ENCODE results near the gene AP2B1. TPM values are rescaled to one million over a fixed set of nuclear protein-coding genes. Genes with fewer than 3 reads are reported as not detected.

The AP2B1 gene
- total and polyA plus RNA-seq, 9 of the 15 experiments (the other 6 are each of a cell fraction or from before 2014, with no cell fraction given): 60.1 to 287 (median 105) TPM

- TF ChIP-seq CCNT2 (IDR thresholded peaks at IDR 0.05; ENCODE audit: borderline replicate concordance, extremely low read depth, insufficient read length, low read depth, low read length) (no peak), PHB2 (IDR thresholded peaks at IDR 0.05; ENCODE audit: low read depth) (no peak), MAZ (CRISPR knock-in tag; conservative IDR thresholded peaks at IDR 0.05 in 1 of 2, IDR thresholded peaks at IDR 0.05 in 1 of 2) (peak; percentile 56 to 92; a peak in 2 of 4 replicates), STAT5B (CRISPR knock-in tag; IDR thresholded peaks at IDR 0.05) (no peak), SETDB1 (IDR thresholded peaks at IDR 0.05; ENCODE audit: low read length) (no peak), HMBOX1 (IDR thresholded peaks at IDR 0.05) (no peak), NR4A1 (CRISPR knock-in tag; IDR thresholded peaks at IDR 0.05) (no peak), NR4A1 (tag; IDR thresholded peaks at IDR 0.05) (peak; percentile 31; the same call in 1 of the 2 replicates), IRF9 (tag; IDR thresholded peaks at IDR 0.05) (no peak), ZNF24 (IDR thresholded peaks at IDR 0.05) (peak; percentile 41; the same call in 1 of the 2 replicates), ZBTB1 (CRISPR knock-in tag; IDR thresholded peaks at IDR 0.05; ENCODE audit: borderline replicate concordance, low read depth) (no peak), ZNF318 (IDR thresholded peaks at IDR 0.05; ENCODE audit: borderline replicate concordance in 1 of 2, low read depth in 1 of 2) (0 out of 4 replicates have a peak, but pooled peaks of 1 of the 2 experiments have one; percentile 16), TAL1 (IDR thresholded peaks at IDR 0.05) (no peak), CBX8 (IDR thresholded peaks at IDR 0.05; ENCODE audit: borderline replicate concordance, extremely low read depth, low read depth, low read length, poor library complexity, severe bottlenecking) (no peak), CCAR2 (IDR thresholded peaks at IDR 0.05; ENCODE audit: low read depth, low read length) (no peak), ZNF431 (CRISPR knock-in tag; IDR thresholded peaks at IDR 0.05) (0 out of 2 replicates have a peak, but pooled peaks have one; percentile 52)
Measured at GRCh38 chr17:35587074-35587961, at the start of gene AP2B1 (continued).

All from K562 (cell line).